HG02623 (cell line): ENCODE results near the gene ZNF100.
A peak's percentile ranks its signal among the peaks of the same experiment; 100 is the strongest.
"Not testable (repeated sequence)": the region's sequence is repeated elsewhere in the genome, so short reads cannot be mapped to it uniquely, and the experiment has no call there.

Experiments
- ATAC-seq: cut with Tn5 transposase; IDR thresholded peaks from one replicate; pipeline ENCODE4 v1.9.1; 2021; ENCODE audit warnings: moderate library complexity; ENCODE audit not compliant: unreplicated experiment

The ZNF100 gene

DNA sequence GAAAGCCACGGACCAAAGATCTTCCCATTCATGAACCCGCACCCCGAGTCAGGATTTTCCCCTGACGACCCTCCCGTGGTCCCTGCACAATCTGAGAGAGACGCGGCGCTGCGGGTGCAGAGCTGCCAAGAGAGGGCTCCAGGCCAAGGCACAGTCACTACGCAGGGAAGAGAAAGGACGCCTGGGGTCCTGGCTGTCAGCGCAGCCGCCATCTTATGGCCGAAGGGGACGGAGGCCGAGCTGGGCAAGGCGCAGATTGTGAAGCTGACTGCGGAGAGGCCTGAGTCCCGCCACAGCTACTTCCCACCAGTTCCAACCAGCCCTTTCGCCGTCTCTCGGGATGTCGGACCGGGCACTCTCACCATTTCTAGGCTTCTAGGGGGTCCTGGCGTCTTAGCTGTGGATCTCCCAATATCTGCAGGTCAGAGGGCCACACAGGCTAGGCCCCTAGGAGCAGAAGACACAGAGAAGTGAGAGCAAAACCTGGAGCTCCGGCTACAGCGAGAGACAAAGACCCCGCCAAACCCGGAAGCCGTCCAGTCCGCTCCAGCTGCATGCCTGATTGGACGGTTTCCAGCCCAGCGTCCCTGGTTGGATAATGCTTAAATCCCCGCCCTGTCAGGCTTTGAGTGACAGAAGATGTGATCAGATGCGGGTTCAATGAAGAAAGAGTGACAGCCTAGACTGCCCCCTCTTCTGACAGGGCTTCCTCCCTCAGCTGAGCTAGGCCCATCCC is at the start of gene ZNF100:
ZNF100 (minus strand) TSS at position 515 of the 736 bp plus-strand sequence; CDS start at position 365, 150 bp downstream.
- peak; percentile 92 for ATAC-seq

DNA sequence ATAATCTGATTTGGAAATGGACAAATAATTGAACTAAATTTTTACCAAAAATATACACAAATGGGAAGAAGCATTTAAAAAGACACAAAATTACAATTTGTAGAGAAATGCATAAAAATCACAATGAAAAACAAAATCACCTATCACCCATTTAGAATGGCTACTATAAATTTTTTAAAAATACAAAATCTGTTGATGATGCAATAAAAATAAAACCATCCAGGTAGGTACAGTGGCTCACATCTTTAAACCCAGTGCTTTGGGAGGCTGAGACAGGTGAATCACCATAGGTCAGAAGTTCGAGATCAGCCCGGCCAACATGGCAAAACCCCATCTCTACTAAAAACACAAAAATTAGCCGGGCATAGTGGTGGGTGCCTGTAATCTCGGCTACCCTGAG is 45.1 kb upstream of the ZNF100 start:
- no peak for ATAC-seq

DNA sequence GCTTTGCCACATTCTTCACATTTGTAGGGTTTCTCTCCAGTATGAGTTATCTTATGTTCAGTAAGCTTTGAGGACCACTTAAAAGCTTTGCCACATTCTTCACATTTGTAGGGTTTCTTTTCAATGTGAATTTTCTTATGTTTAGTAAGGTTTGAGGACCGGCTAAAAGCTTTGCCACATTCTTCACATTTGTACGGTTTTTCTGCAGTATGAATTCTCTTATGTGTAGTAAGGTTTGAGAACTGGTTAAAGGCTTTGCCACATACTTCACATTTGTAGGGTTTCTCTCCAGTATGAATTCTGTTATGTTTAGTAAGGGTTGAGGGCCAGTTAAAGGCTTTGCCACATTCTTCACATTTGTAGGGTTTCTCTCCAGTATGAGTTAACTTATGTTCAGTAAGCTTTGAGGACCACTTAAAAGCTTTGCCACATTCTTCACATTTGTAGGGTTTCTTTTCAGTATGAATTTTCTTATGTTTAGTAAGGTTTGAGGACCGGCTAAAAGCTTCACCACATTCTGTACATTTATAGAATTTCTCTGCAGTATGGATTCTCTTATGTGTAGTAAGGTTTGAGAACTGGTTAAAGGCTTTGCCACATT is 41.1 kb upstream of the ZNF100 start:
- ATAC-seq = not testable (repeated sequence)

DNA sequence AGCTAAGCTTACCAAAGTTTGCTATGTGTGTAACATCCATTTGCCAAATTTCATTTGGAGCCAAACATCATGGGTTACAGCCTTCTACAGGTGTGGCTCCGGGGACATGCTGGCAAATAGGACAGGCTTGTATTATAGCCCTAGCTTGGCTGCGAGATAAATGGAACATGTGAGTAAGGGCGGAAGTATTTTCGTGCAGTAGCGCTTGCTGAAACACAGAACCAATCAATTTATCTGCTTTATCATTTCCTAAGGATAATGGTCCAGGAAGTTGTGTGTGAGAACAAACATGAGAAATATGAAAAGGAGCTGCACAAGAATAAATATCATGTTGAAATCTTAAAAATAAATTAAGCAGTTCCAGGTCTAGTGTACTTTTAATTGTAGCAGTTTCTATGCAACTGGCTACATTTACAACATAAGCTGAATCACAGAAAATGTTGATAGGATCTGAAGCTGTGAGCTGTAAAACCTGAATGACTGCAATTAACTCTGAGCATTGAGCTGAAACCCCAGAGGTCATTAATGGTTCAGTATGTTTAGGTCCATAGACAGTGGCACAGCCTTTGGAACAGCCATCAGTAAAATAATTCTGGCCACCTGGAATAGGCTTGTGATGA is 22.2 kb upstream of the ZNF100 start:
- ATAC-seq = no peak

DNA sequence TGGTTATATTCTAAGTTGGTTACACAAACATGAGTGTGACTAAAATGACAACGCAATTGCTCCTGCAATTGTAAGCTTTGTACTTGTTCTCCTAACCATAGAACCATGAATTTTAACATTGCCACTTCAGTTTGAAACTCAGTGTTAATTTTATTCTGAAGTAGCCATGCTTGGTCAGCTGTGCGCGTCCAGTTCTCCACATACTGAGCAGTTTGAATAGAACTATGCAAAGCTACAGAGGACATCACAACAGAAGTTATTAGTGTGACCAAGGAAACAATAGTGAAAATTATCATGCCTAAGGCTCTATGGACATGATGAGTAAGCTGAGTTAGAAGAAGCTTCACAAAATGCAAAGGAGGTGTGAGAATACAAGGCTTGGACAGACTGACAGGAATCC is 19.6 kb upstream of the ZNF100 start:
- ATAC-seq = no peak

DNA sequence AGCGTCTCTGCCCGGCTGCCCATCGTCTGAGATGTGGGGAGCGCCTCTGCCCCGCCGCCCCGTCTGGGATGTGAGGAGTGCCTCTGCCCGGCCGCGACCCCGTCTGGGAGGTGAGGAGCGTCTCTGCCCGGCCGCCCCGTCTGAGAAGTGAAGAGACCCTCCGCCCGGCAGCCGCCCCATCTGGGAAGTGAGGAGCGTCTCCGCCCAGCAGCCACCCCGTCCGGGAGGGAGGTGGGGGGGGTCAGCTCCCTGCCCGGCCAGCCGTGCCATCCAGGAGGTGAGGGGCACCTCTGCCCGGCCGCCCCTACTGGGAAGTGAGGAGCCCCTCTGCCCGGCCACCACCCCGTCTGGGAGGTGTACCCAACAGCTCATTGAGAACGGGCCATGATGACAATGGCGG is 8.4 kb upstream of the ZNF100 start:
- ATAC-seq = not testable (repeated sequence)

DNA sequence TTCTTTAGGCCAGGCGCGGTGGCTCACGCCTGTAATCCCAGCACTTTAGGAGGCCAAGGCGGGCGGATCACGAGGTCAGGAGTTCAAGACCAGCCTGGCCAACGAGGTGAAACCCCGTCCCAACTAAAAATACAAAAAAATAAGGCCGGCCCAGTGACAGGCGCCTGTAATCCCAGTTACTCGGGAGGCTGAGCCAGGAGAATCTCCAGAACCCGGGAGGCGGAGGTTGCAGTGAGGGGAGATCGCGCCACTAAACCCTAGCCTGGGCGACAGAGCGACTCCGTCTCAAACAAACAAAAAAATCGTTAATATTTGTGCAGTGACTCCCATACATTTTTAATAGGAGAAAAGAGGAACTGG is 694 bp downstream of the ZNF100 start:
- ATAC-seq = peak; percentile 2

DNA sequence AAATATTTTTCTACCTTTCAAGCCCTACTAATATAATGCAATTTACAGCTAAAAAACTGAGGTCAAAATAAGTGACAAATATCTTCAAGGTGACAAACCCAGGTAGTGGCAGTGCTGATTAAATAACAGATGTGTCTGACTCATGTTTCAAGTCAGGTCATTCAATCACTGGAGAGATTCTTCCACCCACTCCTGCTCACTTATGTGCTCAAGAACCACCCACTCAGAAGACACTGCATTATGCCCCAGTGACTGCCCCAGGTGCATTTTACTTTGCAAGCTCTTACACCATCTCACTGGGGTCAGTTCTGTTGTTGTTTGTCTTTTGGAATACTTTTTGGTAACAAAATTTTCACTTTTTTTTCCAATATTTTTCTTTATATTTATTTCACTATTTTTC is 2.2 kb downstream of the ZNF100 start:
- no peak for ATAC-seq

DNA sequence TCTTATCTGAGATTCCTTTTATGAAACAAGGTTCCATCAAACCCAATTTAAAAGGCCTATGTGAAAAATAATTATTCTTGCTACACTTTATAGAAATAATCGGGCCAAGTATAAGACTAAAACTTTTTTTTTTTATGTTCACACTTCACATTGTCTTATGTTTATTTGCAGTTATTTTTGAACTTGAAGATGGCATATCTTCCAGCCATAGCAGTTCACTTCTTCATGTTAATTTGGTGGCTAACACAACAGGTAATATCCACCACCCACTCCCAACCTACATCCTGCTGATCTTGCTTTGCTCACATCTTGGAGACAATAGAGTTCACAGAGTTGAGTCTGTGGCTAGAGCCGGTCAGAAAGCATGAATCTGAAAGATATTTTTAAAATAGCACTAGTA is 5.8 kb downstream of the ZNF100 start:
- not testable (repeated sequence) for ATAC-seq

DNA sequence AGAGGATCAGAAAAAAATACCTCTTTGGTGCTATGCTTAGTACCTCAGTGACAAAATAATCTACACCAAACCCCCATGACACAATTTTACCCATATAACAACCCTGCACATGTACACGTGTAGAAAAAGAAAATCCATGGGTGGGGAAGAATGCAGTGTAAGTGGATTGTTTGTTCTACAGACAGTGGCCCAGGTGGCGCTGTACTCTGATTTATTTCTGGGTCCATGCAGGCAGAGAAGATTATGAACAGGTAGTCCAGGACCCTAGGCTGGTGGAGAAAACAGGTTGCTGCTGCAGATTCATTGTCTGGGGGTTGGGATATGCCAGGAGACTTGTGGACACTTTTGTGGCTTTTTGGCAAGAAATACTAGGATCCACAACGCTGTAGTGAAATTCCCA is 9.1 kb downstream of the ZNF100 start:
- no peak for ATAC-seq

DNA sequence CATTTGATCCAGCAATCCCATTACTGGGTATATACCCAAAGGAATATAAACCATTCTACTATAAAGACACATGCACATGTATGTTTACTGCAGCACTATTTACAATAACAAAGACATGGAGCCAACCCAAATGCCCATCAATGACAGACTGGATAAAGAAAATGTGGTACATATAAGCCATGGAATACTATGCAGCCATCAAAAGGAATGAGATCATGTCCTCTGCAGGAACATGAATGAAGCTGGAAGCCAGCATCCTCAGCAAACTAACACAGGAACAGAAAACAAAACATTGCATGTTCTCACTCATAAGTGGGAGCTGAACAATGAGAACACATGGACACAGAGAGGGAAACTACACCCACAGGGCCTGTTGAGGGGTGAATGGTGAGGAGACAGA is 11.8 kb downstream of the ZNF100 start:
- not testable (repeated sequence) for ATAC-seq

DNA sequence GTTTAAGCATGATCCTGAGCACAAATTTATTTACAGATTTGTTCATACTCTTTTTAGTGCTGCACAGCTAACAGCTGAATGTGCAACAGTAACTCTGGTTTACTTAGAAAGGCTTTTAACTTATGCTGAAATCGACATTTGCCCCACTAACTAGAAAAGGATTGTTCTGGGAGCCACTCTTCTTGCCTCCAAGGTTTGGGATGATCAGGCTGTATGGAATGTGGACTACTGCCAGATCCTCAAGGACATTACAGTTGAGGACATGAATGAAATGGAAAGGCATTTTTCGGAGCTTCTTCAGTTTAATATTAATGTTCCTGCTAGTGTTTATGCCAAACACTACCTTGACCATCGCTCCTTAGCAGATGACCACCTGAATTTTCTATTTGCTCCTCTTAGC is 16.0 kb downstream of the ZNF100 start:
- no peak for ATAC-seq

DNA sequence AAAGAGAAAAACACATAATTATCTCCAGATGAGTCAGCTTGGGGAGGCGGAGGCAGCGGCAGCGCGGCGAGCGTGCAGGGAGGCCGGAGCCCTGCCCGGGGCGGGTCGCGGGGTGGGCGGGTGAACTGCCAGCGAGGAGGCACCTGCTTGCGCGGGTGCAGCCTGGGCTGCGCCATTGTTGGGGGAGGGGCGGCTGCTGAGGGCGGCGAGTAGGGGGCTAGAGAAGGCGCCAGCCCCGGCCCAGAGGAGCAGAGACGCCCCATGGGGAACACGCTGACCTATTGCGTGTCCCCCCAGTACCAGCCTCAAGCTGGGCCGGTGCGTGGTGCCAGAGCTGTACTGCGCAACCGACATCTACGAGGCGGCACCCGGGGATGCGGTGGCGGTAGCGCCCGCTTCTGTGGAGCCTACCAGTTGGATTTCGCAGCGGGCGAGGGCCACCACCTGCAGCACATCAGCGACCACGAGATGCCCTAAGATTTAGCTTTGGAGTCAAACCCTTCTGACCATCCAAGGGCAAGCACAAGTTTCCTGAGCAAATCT is 16.7 kb downstream of the ZNF100 start:
- no peak for ATAC-seq

DNA sequence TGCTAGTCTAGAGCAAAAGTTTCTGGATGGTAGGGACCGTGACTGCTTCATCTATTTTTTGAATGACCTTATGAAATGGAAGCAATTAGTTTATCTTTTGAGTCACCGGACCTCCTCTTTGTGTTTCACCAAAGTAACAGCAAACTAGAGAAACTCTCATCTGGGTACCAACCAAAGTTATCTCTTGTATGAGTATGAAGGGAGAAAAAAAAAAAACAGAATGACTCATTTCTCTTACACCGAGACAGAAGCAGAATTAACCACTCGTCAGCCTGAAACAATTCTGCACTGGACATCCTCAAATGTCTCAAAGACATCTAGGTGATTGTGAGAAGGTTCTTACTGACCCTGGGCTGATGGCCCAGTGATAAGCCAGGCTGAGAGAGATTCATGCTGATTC is 18.3 kb downstream of the ZNF100 start:
- ATAC-seq = no peak

DNA sequence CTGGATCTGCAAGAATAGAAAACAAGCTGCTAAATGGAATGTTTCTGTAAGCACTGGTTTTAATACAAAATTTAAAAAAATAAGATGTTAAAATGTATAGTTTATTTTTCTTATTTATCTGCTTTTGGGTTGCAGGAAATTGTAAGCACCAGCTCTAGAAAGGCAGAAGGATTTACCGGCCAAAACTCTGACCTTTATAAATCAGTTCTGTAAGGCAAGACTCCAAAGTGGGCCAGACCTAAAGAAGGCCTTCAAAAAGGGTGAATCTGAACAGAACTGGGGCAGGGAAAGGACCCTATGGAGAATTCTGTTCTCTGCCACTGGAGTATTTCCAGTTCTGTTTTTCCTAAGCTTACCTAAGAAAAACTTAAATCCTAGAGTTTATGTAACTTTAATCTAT is 19.3 kb downstream of the ZNF100 start:
- no peak for ATAC-seq

DNA sequence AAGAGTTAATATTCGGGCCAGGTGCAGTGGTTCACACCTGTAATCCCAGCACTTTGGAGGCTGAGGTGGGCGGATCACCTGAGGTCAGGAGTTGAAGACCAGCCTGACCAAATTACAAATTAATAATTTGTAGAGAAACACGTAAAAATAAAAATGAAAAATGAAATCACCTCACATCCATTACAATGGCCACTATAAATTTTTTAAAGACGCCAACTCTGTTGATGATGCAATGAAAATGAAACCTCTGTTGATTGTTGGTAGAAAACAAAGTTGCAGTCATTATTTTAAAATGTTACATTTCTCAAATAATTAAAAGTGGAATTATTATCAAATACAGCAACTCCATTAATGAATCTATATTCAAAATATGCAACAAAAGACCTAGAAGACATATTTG is 26.8 kb downstream of the ZNF100 start:
- no peak for ATAC-seq

DNA sequence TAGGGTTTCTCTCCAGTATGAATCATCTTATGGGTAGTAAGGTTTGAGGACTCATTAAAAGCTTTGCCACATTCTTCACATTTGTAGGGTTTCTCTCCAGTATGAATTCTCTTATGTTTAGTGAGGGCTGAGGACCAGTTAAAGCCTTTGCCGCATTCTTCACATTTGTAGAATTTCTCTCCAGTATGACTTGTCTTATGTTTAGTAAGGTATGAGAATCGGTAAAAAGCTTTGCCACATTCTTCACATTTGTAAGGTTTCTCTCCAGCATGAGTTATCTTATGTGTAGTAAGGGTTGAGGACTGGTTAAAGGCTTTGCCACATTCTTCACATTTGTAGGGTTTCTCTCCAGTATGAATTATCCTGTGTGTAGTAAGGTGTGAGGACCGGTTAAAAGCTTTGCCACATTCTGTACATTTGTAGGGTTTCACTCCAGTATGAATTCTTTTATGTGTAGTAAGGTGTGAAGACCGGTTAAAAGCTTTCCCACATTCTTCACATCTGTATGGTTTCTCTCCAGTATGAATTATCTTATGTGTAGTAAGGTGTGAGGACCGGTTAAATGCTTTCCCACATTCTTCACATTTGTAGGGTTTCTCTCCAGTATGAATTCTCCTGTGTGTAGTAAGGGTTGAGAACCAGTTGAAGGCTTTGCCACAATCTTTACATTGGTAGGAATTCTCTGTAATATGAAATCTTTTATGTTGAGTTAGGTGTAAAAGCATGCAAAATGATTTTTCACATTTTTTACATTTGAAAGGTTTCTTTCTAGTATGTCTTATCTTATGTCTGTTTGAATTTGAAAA is 40.2 kb downstream of the ZNF100 start:
- ATAC-seq = not testable (repeated sequence)

DNA sequence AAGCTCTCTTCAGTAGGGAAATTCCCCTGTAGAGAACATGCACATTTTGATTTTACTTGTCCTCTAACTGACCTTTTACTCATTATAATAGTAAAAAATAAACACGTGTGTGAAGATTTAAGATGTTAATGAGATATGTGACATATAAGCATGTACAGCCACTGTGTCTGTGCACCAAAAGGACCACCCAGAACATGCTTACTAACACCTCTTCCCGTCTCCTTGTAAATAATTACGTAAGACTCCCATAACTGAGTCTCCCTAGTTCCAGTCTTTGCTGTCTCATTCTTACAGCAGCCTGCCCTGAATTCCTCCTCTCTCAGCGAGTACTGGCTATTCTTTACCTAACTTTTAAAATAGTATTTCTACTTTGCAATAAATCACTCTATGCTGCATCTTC is 53.6 kb downstream of the ZNF100 start:
- ATAC-seq = no peak

DNA sequence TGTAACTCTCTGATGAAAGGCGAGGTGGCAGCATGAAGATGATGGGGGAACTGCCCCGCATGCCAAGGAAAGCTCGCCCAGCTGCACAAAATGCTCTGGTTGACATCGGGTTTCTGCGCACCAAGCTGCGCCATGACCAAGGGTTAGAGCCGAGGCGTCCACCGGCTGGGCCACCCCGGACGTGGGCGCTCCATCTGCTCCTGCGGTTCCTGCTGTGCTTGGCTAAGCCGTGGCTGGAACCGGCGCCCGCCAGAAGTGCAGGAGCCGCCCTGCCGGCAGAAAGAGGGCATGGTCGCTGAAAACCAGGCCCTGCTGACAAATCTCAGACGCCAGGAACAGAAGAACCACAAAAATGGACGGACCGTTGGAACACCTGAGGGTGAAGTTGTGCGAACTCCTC is 57.9 kb downstream of the ZNF100 start:
- no peak for ATAC-seq

DNA sequence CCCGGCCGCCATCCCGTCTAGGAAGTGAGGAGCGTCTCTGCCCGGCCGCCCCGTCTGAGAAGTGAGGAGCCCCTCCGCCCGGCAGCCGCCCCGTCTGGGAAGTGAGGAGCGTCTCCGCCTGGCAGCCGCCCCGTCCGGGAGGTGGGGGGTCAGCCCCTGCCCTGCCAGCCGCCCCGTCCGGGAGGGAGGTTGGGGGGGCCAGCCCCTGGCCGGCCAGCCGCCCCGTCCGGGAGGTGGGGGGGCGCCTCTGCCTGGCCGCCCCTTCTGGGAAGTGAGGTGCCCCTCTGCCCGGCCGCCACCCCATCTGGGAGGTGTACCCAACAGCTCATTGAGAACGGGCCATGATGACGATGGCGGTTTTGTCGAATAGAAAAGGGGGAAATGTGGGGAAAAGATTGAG is 59.5 kb downstream of the ZNF100 start:
- ATAC-seq = not testable (repeated sequence)

DNA sequence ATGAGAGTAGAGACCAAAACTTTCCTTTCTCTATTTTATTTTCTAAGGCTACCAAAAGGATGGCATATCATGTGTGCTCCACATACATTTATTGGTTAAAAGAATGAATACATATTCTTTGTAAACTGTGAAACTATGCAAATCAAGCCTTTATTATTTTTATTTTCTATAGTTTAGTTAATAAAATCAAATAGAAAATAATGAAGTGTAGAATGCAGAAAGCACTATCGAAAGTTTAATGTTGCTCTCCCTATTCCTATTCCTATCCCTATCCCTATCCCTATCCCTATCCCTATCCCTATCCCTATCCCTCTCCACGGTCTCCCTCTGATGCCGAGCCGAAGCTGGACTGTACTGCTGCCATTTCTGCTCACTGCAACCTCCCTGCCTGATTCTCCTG is 60.3 kb downstream of the ZNF100 start:
- ATAC-seq = no peak
